ENCODE data around the gene UBA3.

The UBA3 gene

DNA sequence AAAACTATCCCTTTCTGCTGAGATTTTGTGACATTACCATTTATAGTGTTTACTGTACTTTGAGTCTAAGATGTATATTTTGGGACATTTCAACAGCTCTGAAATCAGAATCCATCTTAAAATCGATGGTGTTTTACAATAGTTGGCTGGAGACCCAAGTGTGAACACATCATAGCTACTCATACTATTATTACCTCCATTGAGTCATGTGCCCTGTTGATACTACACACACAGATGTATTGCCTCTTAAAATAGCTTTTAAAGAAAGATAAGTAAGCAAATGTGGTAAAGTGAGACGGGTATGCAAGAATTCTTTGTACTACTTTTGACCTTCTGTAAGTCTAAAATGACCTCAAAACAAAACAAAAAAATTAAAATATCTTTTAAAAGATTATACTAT lies 35.6 kb upstream of the UBA3 start:
- TF ChIP-seq, protein P1, sequence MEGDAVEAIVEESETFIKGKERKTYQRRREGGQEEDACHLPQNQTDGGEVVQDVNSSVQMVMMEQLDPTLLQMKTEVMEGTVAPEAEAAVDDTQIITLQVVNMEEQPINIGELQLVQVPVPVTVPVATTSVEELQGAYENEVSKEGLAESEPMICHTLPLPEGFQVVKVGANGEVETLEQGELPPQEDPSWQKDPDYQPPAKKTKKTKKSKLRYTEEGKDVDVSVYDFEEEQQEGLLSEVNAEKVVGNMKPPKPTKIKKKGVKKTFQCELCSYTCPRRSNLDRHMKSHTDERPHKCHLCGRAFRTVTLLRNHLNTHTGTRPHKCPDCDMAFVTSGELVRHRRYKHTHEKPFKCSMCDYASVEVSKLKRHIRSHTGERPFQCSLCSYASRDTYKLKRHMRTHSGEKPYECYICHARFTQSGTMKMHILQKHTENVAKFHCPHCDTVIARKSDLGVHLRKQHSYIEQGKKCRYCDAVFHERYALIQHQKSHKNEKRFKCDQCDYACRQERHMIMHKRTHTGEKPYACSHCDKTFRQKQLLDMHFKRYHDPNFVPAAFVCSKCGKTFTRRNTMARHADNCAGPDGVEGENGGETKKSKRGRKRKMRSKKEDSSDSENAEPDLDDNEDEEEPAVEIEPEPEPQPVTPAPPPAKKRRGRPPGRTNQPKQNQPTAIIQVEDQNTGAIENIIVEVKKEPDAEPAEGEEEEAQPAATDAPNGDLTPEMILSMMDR (IDR thresholded peaks at IDR 0.05; ENCODE audit: insufficient read depth, low read depth, low read length, missing control alignments): no peak
- DNase-seq (ENCODE audit: low read depth): peak; percentile 66
- no peak overlapping the region for H3K4me3 ChIP-seq (ENCODE audit: low read length)

- TF ChIP-seq, protein P1 (IDR thresholded peaks at IDR 0.05; ENCODE audit: insufficient read depth, low read depth, low read length, missing control alignments): no peak
- H3K4me3 ChIP-seq (ENCODE audit: low read length): no peak overlapping the region
- no peak for DNase-seq (ENCODE audit: low read depth)
These were observed 33.4 kb upstream of the UBA3 start for GRCh38 chr3:69113536-69113935.

GRCh38 chr3:69110941-69111546 lies 30.9 kb upstream of the UBA3 start:
- TF ChIP-seq, protein P1 (IDR thresholded peaks at IDR 0.05; ENCODE audit: insufficient read depth, low read depth, low read length, missing control alignments): no peak
- no peak for DNase-seq (ENCODE audit: low read depth)

GRCh38 chr3:69108811-69109210 lies 28.6 kb upstream of the UBA3 start:
- no peak overlapping the region for H3K4me3 ChIP-seq (ENCODE audit: low read length)
- no peak for DNase-seq (ENCODE audit: low read depth)
- TF ChIP-seq, protein P1 (IDR thresholded peaks at IDR 0.05; ENCODE audit: insufficient read depth, low read depth, low read length, missing control alignments): no peak

More at GRCh38 chr3:69110941-69111546, 30.9 kb upstream of the UBA3 start:
- H3K4me3 ChIP-seq (ENCODE audit: low read length): no peak overlapping the region

DNA sequence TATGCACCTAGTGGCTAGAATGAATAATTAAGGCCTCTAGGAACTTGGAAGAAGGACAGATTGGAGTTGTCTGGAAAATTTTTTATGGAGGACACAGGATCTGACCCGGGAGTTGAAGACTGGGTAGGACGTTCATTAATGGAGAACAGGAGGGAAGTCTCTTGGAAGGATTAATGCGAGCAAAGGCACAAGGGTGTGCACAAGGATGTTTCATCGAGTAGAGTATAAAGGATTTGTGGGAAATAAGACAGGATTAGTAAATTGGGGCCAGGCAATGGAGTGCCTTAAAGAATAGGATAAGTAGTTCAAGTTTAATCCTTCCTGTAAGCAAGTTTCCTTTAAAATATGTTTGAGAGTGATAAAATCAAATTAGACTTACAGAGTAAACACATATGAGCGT lies 27.7 kb upstream of the UBA3 start:
- TF ChIP-seq, protein P1 (IDR thresholded peaks at IDR 0.05; ENCODE audit: insufficient read depth, low read depth, low read length, missing control alignments): no peak
- H3K4me3 ChIP-seq (ENCODE audit: low read length): no peak overlapping the region
- no peak for DNase-seq (ENCODE audit: low read depth)

DNA sequence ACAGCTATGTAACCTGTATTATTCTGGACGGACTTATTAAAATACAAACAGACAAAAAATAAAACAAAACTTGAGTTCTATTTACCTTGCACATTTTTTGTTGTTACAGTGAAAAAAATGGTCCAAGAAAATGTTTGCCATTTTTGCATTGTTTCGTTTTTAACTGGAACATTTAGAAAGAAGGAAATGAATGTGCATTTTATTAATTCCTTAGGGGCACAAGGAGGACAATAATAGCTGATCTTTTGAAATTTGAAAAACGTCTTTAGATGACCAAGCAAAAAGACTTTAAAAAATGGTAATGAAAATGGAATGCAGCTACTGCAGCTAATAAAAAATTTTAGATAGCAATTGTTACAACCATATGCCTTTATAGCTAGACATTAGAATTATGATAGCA lies 25.2 kb upstream of the UBA3 start:
- no peak for DNase-seq (ENCODE audit: low read depth)
- TF ChIP-seq, protein P1 (IDR thresholded peaks at IDR 0.05; ENCODE audit: insufficient read depth, low read depth, low read length, missing control alignments): no peak
- H3K4me3 ChIP-seq (ENCODE audit: low read length): no peak overlapping the region

- DNase-seq (ENCODE audit: low read depth): no peak
- no peak overlapping the region for H3K4me3 ChIP-seq (ENCODE audit: low read length)
- TF ChIP-seq, protein P1 (IDR thresholded peaks at IDR 0.05; ENCODE audit: insufficient read depth, low read depth, low read length, missing control alignments): no peak
These were observed 24.4 kb upstream of the UBA3 start for GRCh38 chr3:69104586-69104985.
